WI38 (cell line): ENCODE data around the gene TRIM7.

Experiments
- H3K4me3 ChIP-seq: 2 replicates; pipeline ENCODE4 v1.5.1; 2011; ENCODE audit warnings: low read depth, mild to moderate bottlenecking, control low read depth, low read length
- CTCF ChIP-seq: IDR thresholded peaks from 2 replicates; pipeline ENCODE4 v1.5.1; 2012; ENCODE audit warnings: low read depth, mild to moderate bottlenecking, control low read depth, low read length

Gene TRIM7

GRCh38 chr5:181145133-181145532 lies 59.9 kb downstream of the TRIM7 start:
- H3K4me3 ChIP-seq = no peak overlapping the region
- TF ChIP-seq CTCF = no peak
